ENCODE results near the gene RABEP2. TPM values are rescaled to one million over a fixed set of nuclear protein-coding genes. Genes with fewer than 3 reads are reported as not detected.

RABEP2 gene
- total RNA-seq, 2 donors from 2014 or later = 16.1 to 19.2 TPM

- Mint-ChIP-seq H3K9me3 (no peaks in the 10 kb centered on the region), H3K4me3 (peak overlapping the region; percentile 93), H3K36me3 (ENCODE audit: low read depth) (peaks cover 36% of the 10 kb centered on the region), H3K4me1 (peaks cover 12% of the 10 kb centered on the region), H3K27ac (peak overlapping the region; percentile 88), H3K27me3 (ENCODE audit: insufficient read depth) (peaks cover 6% of the 10 kb centered on the region)
- H3K27me3 ChIP-seq (ENCODE audit: control insufficient read depth, insufficient read depth, low read length, poor library complexity, severe bottlenecking) = no peaks in the 10 kb centered on the region
- DNase-seq = no peak
- H3K9me3 ChIP-seq (ENCODE audit: control insufficient read depth, low read length) = no peaks in the 10 kb centered on the region
- H3K27ac ChIP-seq (ENCODE audit: low read depth, low read length) = no peak overlapping the region
- peak overlapping the region; percentile 74 for H3K9ac ChIP-seq (ENCODE audit: extremely low read depth, low read length, poor library complexity, severe bottlenecking)
- peak overlapping the region; percentile 91 for H3K4me3 ChIP-seq (ENCODE audit: low read length)
- no peak for TF ChIP-seq CTCF (conservative IDR thresholded peaks at IDR 0.05)
- peaks cover 37% of the 10 kb centered on the region for H3K36me3 ChIP-seq (ENCODE audit: control insufficient read depth, insufficient read depth, low read length)
- 3 to 10% methylated on average over 5 to 17 of the region's 17 CpGs for WGBS, 2 experiments (ENCODE audit: insufficient coverage in 1 of 2, insufficient read length in 1 of 2)
- H3K4me1 ChIP-seq (ENCODE audit: control insufficient read depth, insufficient read depth, low read length) = peaks cover 3% of the 10 kb centered on the region
These were observed 26.4 kb upstream of the RABEP2 start for GRCh38 chr16:28951410-28951943.

- Histone ChIP-seq H3K36me3 (ENCODE audit: control insufficient read depth, insufficient read depth, low read length) (peaks cover 30% of the 10 kb centered on the region), H3K9me3 (ENCODE audit: control insufficient read depth, low read length) (no peaks in the 10 kb centered on the region), H3K27me3 (ENCODE audit: control insufficient read depth, insufficient read depth, low read length, poor library complexity, severe bottlenecking) (no peaks in the 10 kb centered on the region), H3K4me1 (ENCODE audit: control insufficient read depth, insufficient read depth, low read length) (peaks cover 3% of the 10 kb centered on the region), H3K27ac (ENCODE audit: low read depth, low read length) (peak within 1 kb of the TSS; percentile 57), H3K9ac (ENCODE audit: extremely low read depth, low read length, poor library complexity, severe bottlenecking) (peak within 1 kb of the TSS; percentile 74), H3K4me3 (ENCODE audit: low read length) (peak within 1 kb of the TSS; percentile 91)
- Mint-ChIP-seq H3K27me3 (ENCODE audit: insufficient read depth) (peaks cover 8% of the 10 kb centered on the region), H3K27ac (peak within 1 kb of the TSS; percentile 91), H3K9me3 (no peaks in the 10 kb centered on the region), H3K36me3 (ENCODE audit: low read depth) (peaks cover 31% of the 10 kb centered on the region), H3K4me1 (peaks cover 13% of the 10 kb centered on the region), H3K4me3 (peak within 1 kb of the TSS; percentile 93)
- WGBS, 2 experiments (ENCODE audit: insufficient coverage in 1 of 2, insufficient read length in 1 of 2) = 0% methylated on average over 27 to 79 of the region's 79 CpGs
- peak; percentile 100 for DNase-seq
- TF ChIP-seq CTCF (conservative IDR thresholded peaks at IDR 0.05) = no peak
These were observed 25.8 kb upstream of the RABEP2 start, which contains the start of gene NFATC2IP for GRCh38 chr16:28950648-28951409. Gene NFATC2IP (plus strand): TSS chr16:28950937. CDS start chr16:28951012, 75 bp downstream.

GRCh38 chr16:28946681-28947080 lies 21.6 kb upstream of the RABEP2 start:
- H3K9ac ChIP-seq (ENCODE audit: extremely low read depth, low read length, poor library complexity, severe bottlenecking) = no peak overlapping the region
- 86 to 90% methylated on average over 3 to 4 of the region's 4 CpGs for WGBS, 2 experiments (ENCODE audit: insufficient coverage in 1 of 2, insufficient read length in 1 of 2)
- Mint-ChIP-seq H3K9me3 (no peaks in the 10 kb centered on the region), H3K4me3 (no peak overlapping the region), H3K4me1 (peaks cover 9% of the 10 kb centered on the region), H3K27ac (no peak overlapping the region), H3K27me3 (ENCODE audit: insufficient read depth) (peaks cover 11% of the 10 kb centered on the region), H3K36me3 (ENCODE audit: low read depth) (no peaks in the 10 kb centered on the region)
- H3K27me3 ChIP-seq (ENCODE audit: control insufficient read depth, insufficient read depth, low read length, poor library complexity, severe bottlenecking) = no peaks in the 10 kb centered on the region
- no peak overlapping the region for H3K4me3 ChIP-seq (ENCODE audit: low read length)
- DNase-seq = no peak
- H3K4me1 ChIP-seq (ENCODE audit: control insufficient read depth, insufficient read depth, low read length) = no peaks in the 10 kb centered on the region
- H3K36me3 ChIP-seq (ENCODE audit: control insufficient read depth, insufficient read depth, low read length) = no peaks in the 10 kb centered on the region
- no peaks in the 10 kb centered on the region for H3K9me3 ChIP-seq (ENCODE audit: control insufficient read depth, low read length)
- no peak overlapping the region for H3K27ac ChIP-seq (ENCODE audit: low read depth, low read length)
- TF ChIP-seq CTCF (conservative IDR thresholded peaks at IDR 0.05) = no peak

Data from endodermal cell (in vitro differentiated cells).